NCI-H526 treated with DMSO at 0.1 percent for 48 hours (cell line): ENCODE data around the gene METTL15.
"Not testable (repeated sequence)": the region's sequence is repeated elsewhere in the genome, so short reads cannot be mapped to it uniquely, and the experiment has no call there.

Source experiments
- DNase-seq: peaks from one replicate; lab custom pipeline; 2025; lab: John Stamatoyannopoulos, UW

METTL15 gene

GRCh38 chr11:28296426-28296825, 188.2 kb downstream of the METTL15 start:
- no peak for DNase-seq

GRCh38 chr11:28298209-28298608, 190.0 kb downstream of the METTL15 start:
- no peak for DNase-seq

- DNase-seq = no peak
Measured at GRCh38 chr11:28303477-28304191, 195.4 kb downstream of the METTL15 start.

GRCh38 chr11:28315440-28315839, 207.3 kb downstream of the METTL15 start:
- DNase-seq = no peak

- no peak for DNase-seq
Measured at GRCh38 chr11:28318871-28319270, 210.7 kb downstream of the METTL15 start.

GRCh38 chr11:28323621-28324020, 215.4 kb downstream of the METTL15 start:
- no peak for DNase-seq

GRCh38 chr11:28332393-28332792, 224.2 kb downstream of the METTL15 start:
- DNase-seq = not testable (repeated sequence)

GRCh38 chr11:28337701-28338100, 229.5 kb downstream of the METTL15 start:
- DNase-seq = no peak

- no peak for DNase-seq
Measured at GRCh38 chr11:28338371-28338770, 230.2 kb downstream of the METTL15 start.

GRCh38 chr11:28339488-28339887, 231.3 kb downstream of the METTL15 start:
- DNase-seq = no peak

- no peak for DNase-seq
Measured at GRCh38 chr11:28342716-28343115, 234.5 kb downstream of the METTL15 start.

GRCh38 chr11:28343304-28344233, 235.4 kb downstream of the METTL15 start:
- DNase-seq = no peak

- no peak for DNase-seq
Measured at GRCh38 chr11:28346209-28346608, 238.0 kb downstream of the METTL15 start.

- no peak for DNase-seq
Measured at GRCh38 chr11:28346721-28347120, 238.5 kb downstream of the METTL15 start.

GRCh38 chr11:28347371-28347770, 239.2 kb downstream of the METTL15 start:
- no peak for DNase-seq

GRCh38 chr11:28350216-28350615, 242.0 kb downstream of the METTL15 start:
- no peak for DNase-seq

- DNase-seq = no peak
Measured at GRCh38 chr11:28353991-28354390, 245.8 kb downstream of the METTL15 start.

GRCh38 chr11:28366549-28367346, 258.6 kb downstream of the METTL15 start:
- no peak for DNase-seq

- DNase-seq = not testable (repeated sequence)
Measured at GRCh38 chr11:28378095-28378494, 269.9 kb downstream of the METTL15 start.
